NCI-H1048 (cell line): ENCODE measurements around the gene PDGFB.

Experiments used
- DNase-seq: peaks from one replicate; lab custom pipeline; 2025; lab: John Stamatoyannopoulos, UW

PDGFB gene

GRCh38 chr22:39174498-39175352, 70.1 kb downstream of the PDGFB start:
- no peak for DNase-seq

DNA sequence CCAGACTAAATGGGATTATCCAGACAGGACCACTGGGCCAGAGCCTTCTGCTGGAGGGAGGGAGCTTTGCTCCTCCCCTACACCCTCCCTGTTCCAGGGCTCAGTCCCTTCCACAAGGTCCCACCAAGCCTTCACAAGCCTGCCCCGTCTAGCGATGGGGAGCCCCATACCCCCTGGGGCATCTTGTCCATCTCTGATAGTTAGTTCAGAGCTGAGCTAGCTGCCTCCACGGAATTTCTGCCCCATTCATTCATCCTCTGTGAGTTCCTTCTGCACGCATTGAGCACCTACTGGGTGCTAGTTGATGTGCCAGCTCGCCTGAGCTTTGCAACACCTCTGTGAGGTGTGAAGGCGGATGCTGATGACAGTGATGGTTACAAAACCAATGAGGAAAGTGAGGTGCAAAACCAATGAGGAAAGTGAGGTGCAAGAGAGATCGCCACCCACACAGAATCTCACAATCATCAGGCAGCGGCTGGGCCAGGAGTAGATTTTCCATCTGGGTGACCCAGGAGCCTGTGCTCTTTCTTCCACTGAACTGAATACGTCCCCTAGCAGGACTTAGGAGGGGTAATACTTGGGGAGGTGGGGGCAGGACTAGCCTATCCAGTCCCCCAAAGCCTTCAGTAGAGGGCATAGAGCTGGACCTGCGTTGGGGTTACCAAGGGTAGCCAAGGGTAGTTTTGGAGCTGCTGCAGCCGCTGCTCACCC, 70.8 kb downstream of the PDGFB start:
- no peak for DNase-seq
